Endometrial microvascular endothelial cells (primary cell): ENCODE measurements around the gene FLRT3. TPM values are rescaled to one million over a fixed set of nuclear protein-coding genes. Genes with fewer than 3 reads are reported as not detected.

ENCODE experiments used
- in situ Hi-C: cut with HindIII; loops from 2 replicates; pipeline ENCODE4 v1.10.0; 2017; ENCODE audit warnings: low sequenced_read_pairs, low pct_unique_long_range_greater_than_20kb; ENCODE audit errors: inconsistent ontology term
- total RNA-seq: library from RNA; depleted of rRNA; stranded (reverse); fragments of >200 nt; gene quantifications from one replicate; pipeline ENCODE4 v1.2.3, GENCODE V29; 2015; ENCODE audit errors: inconsistent ontology term

The FLRT3 gene
- total RNA-seq, 1 donor from 2014 or later: 0.19 TPM

- in situ Hi-C loops: no loop called here
Measured at GRCh38 chr20:14333721-14334120, 3.7 kb downstream of the FLRT3 start.

GRCh38 chr20:14332866-14333265 lies 4.5 kb downstream of the FLRT3 start:
- in situ Hi-C loops: no loop called here

- in situ Hi-C loops: no loop called here
Measured at GRCh38 chr20:14331646-14332045, 5.8 kb downstream of the FLRT3 start.

GRCh38 chr20:14319704-14320103 lies 17.7 kb downstream of the FLRT3 start:
- in situ Hi-C loops: no loop called here

- in situ Hi-C loops: no loop called here
Measured at GRCh38 chr20:14313341-14314020, 23.9 kb downstream of the FLRT3 start.

- in situ Hi-C loops: no loop called here
Measured at GRCh38 chr20:14312001-14312400, 25.4 kb downstream of the FLRT3 start.

- in situ Hi-C loops: no loop called here
Measured at GRCh38 chr20:14310977-14311627, 26.3 kb downstream of the FLRT3 start.

- in situ Hi-C loops: no loop called here
Measured at GRCh38 chr20:14307956-14308355, 29.5 kb downstream of the FLRT3 start.

GRCh38 chr20:14304472-14304871 lies 32.9 kb downstream of the FLRT3 start:
- in situ Hi-C loops: no loop called here

- in situ Hi-C loops: no loop called here
Measured at GRCh38 chr20:14303651-14304050, 33.8 kb downstream of the FLRT3 start.

- in situ Hi-C loops: no loop called here
Measured at GRCh38 chr20:14303106-14303505, 34.3 kb downstream of the FLRT3 start.

GRCh38 chr20:14299831-14300230 lies 37.6 kb downstream of the FLRT3 start:
- in situ Hi-C loops: no loop called here

- in situ Hi-C loops: no loop called here
Measured at GRCh38 chr20:14295770-14296309, 41.6 kb downstream of the FLRT3 start.

- in situ Hi-C loops: no loop called here
Measured at GRCh38 chr20:14295238-14295637, 42.2 kb downstream of the FLRT3 start.

- in situ Hi-C loops: no loop called here
Measured at GRCh38 chr20:14291502-14291901, 45.9 kb downstream of the FLRT3 start.

GRCh38 chr20:14288341-14289330 lies 48.8 kb downstream of the FLRT3 start:
- in situ Hi-C loops: no loop called here

GRCh38 chr20:14284443-14284842 lies 53.0 kb downstream of the FLRT3 start:
- in situ Hi-C loops: no loop called here

GRCh38 chr20:14282140-14282539 lies 55.3 kb downstream of the FLRT3 start:
- in situ Hi-C loops: no loop called here
